A673 (cell line): Measurements from ENCODE around the gene GOLGA3.

ENCODE experiments used
- CTCF ChIP-seq: fragments of 300-800, 200-600 bp; sonication (generic); conservative IDR thresholded peaks from 2 replicates; pipeline ENCODE4 v1.5.1; 2017; ENCODE audit warnings: low read depth, mild to moderate bottlenecking, antibody characterized with exemption, low read length, moderate library complexity, mixed read lengths
- EZH2 ChIP-seq: fragments of 200-600 bp; sonication (generic); IDR thresholded peaks from 2 replicates; pipeline ENCODE4 v1.6.1; 2017; ENCODE audit warnings: borderline replicate concordance, low read depth, mild to moderate bottlenecking, mixed read lengths, antibody characterized with exemption, low read length; ENCODE audit not compliant: poor library complexity, severe bottlenecking

GRCh38 chr12:132771126-132771838, 57.4 kb downstream of the GOLGA3 start:
- TF ChIP-seq CTCF (no peak), EZH2 (no peak)
